ENCODE data around the gene USP49.

The USP49 gene

GRCh38 chr6:41798901-41799558 is 96.1 kb downstream of the USP49 start:
- no peak overlapping the region for H3K27ac ChIP-seq
- TF ChIP-seq CTCF (IDR thresholded peaks at IDR 0.05) (no peak), ZFX (IDR thresholded peaks at IDR 0.05; ENCODE audit: borderline replicate concordance) (no peak)

GRCh38 chr6:41796474-41796873 is 98.7 kb downstream of the USP49 start:
- TF ChIP-seq ZFX (IDR thresholded peaks at IDR 0.05; ENCODE audit: borderline replicate concordance): no peak
- TF ChIP-seq CTCF (IDR thresholded peaks at IDR 0.05): no peak
- no peak overlapping the region for H3K27ac ChIP-seq

GRCh38 chr6:41791984-41792383 is 103.2 kb downstream of the USP49 start:
- H3K27ac ChIP-seq: no peak overlapping the region
- TF ChIP-seq ZFX (IDR thresholded peaks at IDR 0.05; ENCODE audit: borderline replicate concordance) (no peak), CTCF (IDR thresholded peaks at IDR 0.05) (no peak)

GRCh38 chr6:41791305-41791704 is 103.9 kb downstream of the USP49 start:
- no peak overlapping the region for H3K27ac ChIP-seq
- TF ChIP-seq ZFX (IDR thresholded peaks at IDR 0.05; ENCODE audit: borderline replicate concordance): no peak
- TF ChIP-seq CTCF (IDR thresholded peaks at IDR 0.05): no peak

GRCh38 chr6:41790045-41790444 is 105.1 kb downstream of the USP49 start:
- TF ChIP-seq CTCF (IDR thresholded peaks at IDR 0.05) (no peak), ZFX (IDR thresholded peaks at IDR 0.05; ENCODE audit: borderline replicate concordance) (no peak)
- no peak overlapping the region for H3K27ac ChIP-seq

GRCh38 chr6:41789390-41789724 is 105.8 kb downstream of the USP49 start:
- TF ChIP-seq ZFX (IDR thresholded peaks at IDR 0.05; ENCODE audit: borderline replicate concordance) (no peak), CTCF (IDR thresholded peaks at IDR 0.05) (no peak)
- H3K27ac ChIP-seq: no peak overlapping the region

DNA sequence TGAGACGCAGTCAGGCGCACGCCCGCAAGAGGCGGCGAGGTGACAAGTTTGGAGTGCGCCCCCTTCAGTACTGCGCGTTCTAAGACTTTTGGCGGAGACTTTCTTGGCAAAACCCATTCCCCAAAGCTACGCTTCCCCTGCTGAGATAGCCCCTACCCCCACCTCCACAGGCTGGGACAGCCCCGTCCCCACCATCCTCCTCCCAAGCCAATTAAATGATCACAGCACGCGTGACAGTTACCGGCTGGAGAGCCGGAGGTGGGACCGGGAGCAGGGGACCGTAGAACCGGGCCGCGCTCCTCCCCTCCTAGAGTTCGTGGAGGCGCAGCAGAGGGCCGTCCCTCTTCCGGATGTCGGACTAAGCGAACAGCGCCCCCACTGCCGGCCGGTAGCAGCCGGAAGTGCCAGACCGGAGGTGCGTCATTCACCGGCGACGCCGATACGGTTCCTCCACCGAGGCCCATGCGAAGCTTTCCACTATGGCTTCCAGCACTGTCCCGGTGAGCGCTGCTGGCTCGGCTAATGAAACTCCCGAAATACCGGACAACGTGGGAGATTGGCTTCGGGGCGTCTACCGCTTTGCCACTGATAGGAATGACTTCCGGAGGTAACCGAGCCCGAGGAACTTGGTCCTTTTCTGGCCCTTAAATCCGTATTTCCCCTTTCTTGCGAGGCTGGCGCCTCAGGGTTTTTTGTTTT is 107.8 kb downstream of the USP49 start, which contains the start of gene TOMM6:
Gene TOMM6 (plus strand): TSS at position 476 of the 699 bp plus-strand sequence. CDS start 4 bp downstream, at position 480.
- H3K27ac ChIP-seq: peak within 1 kb of the TSS; percentile 88
- TF ChIP-seq CTCF (IDR thresholded peaks at IDR 0.05) (peak; percentile 91), ZFX (IDR thresholded peaks at IDR 0.05; ENCODE audit: borderline replicate concordance) (no peak)

All from 22Rv1 (cell line).